ENCODE measurements around the gene ASPSCR1. TPM values are rescaled to one million over a fixed set of nuclear protein-coding genes. Genes with fewer than 3 reads are reported as not detected.
A peak's percentile ranks its signal among the peaks of the same experiment; 100 is the strongest.

The ASPSCR1 gene
- total RNA-seq, 1 donor from 2014 or later, result 32.9 TPM

GRCh38 chr17:82015311-82015971 lies 38.0 kb downstream of the ASPSCR1 start:
- Mint-ChIP-seq H3K4me3 (ENCODE audit: low read depth) (no peak overlapping the region), H3K27me3 (ENCODE audit: low read depth) (no peaks in the 10 kb centered on the region), H3K36me3 (ENCODE audit: low read depth) (peaks cover 7% of the 10 kb centered on the region), H3K4me1 (ENCODE audit: low read depth) (no peaks in the 10 kb centered on the region), H3K27ac (no peak overlapping the region), H3K9me3 (no peaks in the 10 kb centered on the region)
- no peak for DNase-seq (ENCODE audit: low spot score)
- intact Hi-C loops (cut with micrococcal nuclease), result no loop called here

GRCh38 chr17:82016061-82016874 lies 38.8 kb downstream of the ASPSCR1 start:
- Mint-ChIP-seq H3K4me1 (ENCODE audit: low read depth) (peaks cover under 1% of the 10 kb centered on the region), H3K36me3 (ENCODE audit: low read depth) (peaks cover 7% of the 10 kb centered on the region), H3K4me3 (ENCODE audit: low read depth) (no peak overlapping the region), H3K27ac (no peak overlapping the region), H3K9me3 (no peaks in the 10 kb centered on the region), H3K27me3 (ENCODE audit: low read depth) (no peaks in the 10 kb centered on the region)
- DNase-seq (ENCODE audit: low spot score), result no peak
- intact Hi-C loops (cut with micrococcal nuclease), result no loop called here

- DNase-seq (ENCODE audit: low spot score), result no peak
- Mint-ChIP-seq H3K4me3 (ENCODE audit: low read depth) (no peak overlapping the region), H3K9me3 (no peaks in the 10 kb centered on the region), H3K4me1 (ENCODE audit: low read depth) (peaks cover 7% of the 10 kb centered on the region), H3K36me3 (ENCODE audit: low read depth) (peaks cover 7% of the 10 kb centered on the region), H3K27ac (no peak overlapping the region), H3K27me3 (ENCODE audit: low read depth) (no peaks in the 10 kb centered on the region)
- intact Hi-C loops (cut with micrococcal nuclease), result no loop called here
Observed at GRCh38 chr17:82016875-82017459, 39.5 kb downstream of the ASPSCR1 start.

GRCh38 chr17:82017612-82018151 lies 40.3 kb downstream of the ASPSCR1 start:
- Mint-ChIP-seq H3K4me1 (ENCODE audit: low read depth) (peaks cover 7% of the 10 kb centered on the region), H3K27ac (no peak overlapping the region), H3K36me3 (ENCODE audit: low read depth) (peaks cover 7% of the 10 kb centered on the region), H3K27me3 (ENCODE audit: low read depth) (no peaks in the 10 kb centered on the region), H3K4me3 (ENCODE audit: low read depth) (no peak overlapping the region), H3K9me3 (no peaks in the 10 kb centered on the region)
- no peak for DNase-seq (ENCODE audit: low spot score)
- intact Hi-C loops (cut with micrococcal nuclease), result no loop called here

GRCh38 chr17:82018152-82018988 lies 40.9 kb downstream of the ASPSCR1 start:
- H3K4me3 Mint-ChIP-seq (ENCODE audit: low read depth), result no peak overlapping the region
- intact Hi-C loops (cut with micrococcal nuclease), result no loop called here
- DNase-seq (ENCODE audit: low spot score), result no peak
- no peaks in the 10 kb centered on the region for H3K9me3 Mint-ChIP-seq
- H3K27me3 Mint-ChIP-seq (ENCODE audit: low read depth), result no peaks in the 10 kb centered on the region
- peaks cover 7% of the 10 kb centered on the region for H3K4me1 Mint-ChIP-seq (ENCODE audit: low read depth)
- H3K27ac Mint-ChIP-seq, result no peak overlapping the region
- peaks cover 7% of the 10 kb centered on the region for H3K36me3 Mint-ChIP-seq (ENCODE audit: low read depth)

- no peak overlapping the region for H3K4me3 Mint-ChIP-seq (ENCODE audit: low read depth)
- H3K27me3 Mint-ChIP-seq (ENCODE audit: low read depth), result no peaks in the 10 kb centered on the region
- DNase-seq (ENCODE audit: low spot score), result no peak
- H3K4me1 Mint-ChIP-seq (ENCODE audit: low read depth), result peaks cover 12% of the 10 kb centered on the region
- H3K27ac Mint-ChIP-seq, result no peak overlapping the region
- intact Hi-C loops (cut with micrococcal nuclease), result no loop called here
- H3K9me3 Mint-ChIP-seq, result no peaks in the 10 kb centered on the region
- peaks cover 7% of the 10 kb centered on the region for H3K36me3 Mint-ChIP-seq (ENCODE audit: low read depth)
Observed at GRCh38 chr17:82018989-82019689, 41.7 kb downstream of the ASPSCR1 start.

- H3K4me1 Mint-ChIP-seq (ENCODE audit: low read depth), result peaks cover 13% of the 10 kb centered on the region
- H3K27me3 Mint-ChIP-seq (ENCODE audit: low read depth), result no peaks in the 10 kb centered on the region
- no peak overlapping the region for H3K27ac Mint-ChIP-seq
- H3K36me3 Mint-ChIP-seq (ENCODE audit: low read depth), result peaks cover 7% of the 10 kb centered on the region
- H3K9me3 Mint-ChIP-seq, result no peaks in the 10 kb centered on the region
- DNase-seq (ENCODE audit: low spot score), result peak; percentile 64
- H3K4me3 Mint-ChIP-seq (ENCODE audit: low read depth), result peak overlapping the region; percentile 55
- intact Hi-C loops (cut with micrococcal nuclease), result loop anchor here (1.0 to 10.0 kb wide), 3 partner anchors 62 to 215 kb away; partner anchors contain the start of gene MAFG
Observed at GRCh38 chr17:82019690-82020571, 42.5 kb downstream of the ASPSCR1 start.

GRCh38 chr17:82020572-82021106 lies 43.2 kb downstream of the ASPSCR1 start:
- H3K27me3 Mint-ChIP-seq (ENCODE audit: low read depth), result no peaks in the 10 kb centered on the region
- peaks cover 7% of the 10 kb centered on the region for H3K36me3 Mint-ChIP-seq (ENCODE audit: low read depth)
- peak overlapping the region; percentile 84 for H3K4me3 Mint-ChIP-seq (ENCODE audit: low read depth)
- no peak overlapping the region for H3K27ac Mint-ChIP-seq
- no peak for DNase-seq (ENCODE audit: low spot score)
- intact Hi-C loops (cut with micrococcal nuclease), result loop anchor here (1.0 to 10.0 kb wide), 3 partner anchors 62 to 214 kb away; partner anchors contain the start of gene MAFG
- H3K9me3 Mint-ChIP-seq, result no peaks in the 10 kb centered on the region
- peaks cover 13% of the 10 kb centered on the region for H3K4me1 Mint-ChIP-seq (ENCODE audit: low read depth)

GRCh38 chr17:82021107-82021899 lies 43.9 kb downstream of the ASPSCR1 start:
- H3K4me3 Mint-ChIP-seq (ENCODE audit: low read depth), result peak overlapping the region; percentile 84
- H3K4me1 Mint-ChIP-seq (ENCODE audit: low read depth), result peaks cover 15% of the 10 kb centered on the region
- H3K36me3 Mint-ChIP-seq (ENCODE audit: low read depth), result peaks cover 7% of the 10 kb centered on the region
- intact Hi-C loops (cut with micrococcal nuclease), result loop anchor here (5.0 to 10.0 kb wide), 2 partner anchors 94 to 213 kb away; partner anchors contain the start of gene MAFG
- peak overlapping the region; percentile 69 for H3K27ac Mint-ChIP-seq
- no peaks in the 10 kb centered on the region for H3K27me3 Mint-ChIP-seq (ENCODE audit: low read depth)
- DNase-seq (ENCODE audit: low spot score), result no peak
- no peaks in the 10 kb centered on the region for H3K9me3 Mint-ChIP-seq

GRCh38 chr17:82021900-82022309 lies 44.5 kb downstream of the ASPSCR1 start:
- DNase-seq (ENCODE audit: low spot score), result no peak
- intact Hi-C loops (cut with micrococcal nuclease), result loop anchor here (2.0 to 10.0 kb wide), 3 partner anchors 95 to 213 kb away; partner anchors contain the start of genes MAFG and P4HB
- H3K27me3 Mint-ChIP-seq (ENCODE audit: low read depth), result no peaks in the 10 kb centered on the region
- no peaks in the 10 kb centered on the region for H3K9me3 Mint-ChIP-seq
- peaks cover 15% of the 10 kb centered on the region for H3K4me1 Mint-ChIP-seq (ENCODE audit: low read depth)
- H3K36me3 Mint-ChIP-seq (ENCODE audit: low read depth), result peaks cover 7% of the 10 kb centered on the region
- peak overlapping the region; percentile 84 for H3K4me3 Mint-ChIP-seq (ENCODE audit: low read depth)
- H3K27ac Mint-ChIP-seq, result peak overlapping the region; percentile 69
